Femur (tissue), 1 donor: Measurements from ENCODE around the gene CNTFR.
"Not testable (repeated sequence)": the region's sequence is repeated elsewhere in the genome, so short reads cannot be mapped to it uniquely, and the experiment has no call there.

ENCODE experiments used
- DNase-seq: peaks from one replicate; pipeline ENCODE4 v3.0.0-alpha.2; 2017

CNTFR gene

DNA sequence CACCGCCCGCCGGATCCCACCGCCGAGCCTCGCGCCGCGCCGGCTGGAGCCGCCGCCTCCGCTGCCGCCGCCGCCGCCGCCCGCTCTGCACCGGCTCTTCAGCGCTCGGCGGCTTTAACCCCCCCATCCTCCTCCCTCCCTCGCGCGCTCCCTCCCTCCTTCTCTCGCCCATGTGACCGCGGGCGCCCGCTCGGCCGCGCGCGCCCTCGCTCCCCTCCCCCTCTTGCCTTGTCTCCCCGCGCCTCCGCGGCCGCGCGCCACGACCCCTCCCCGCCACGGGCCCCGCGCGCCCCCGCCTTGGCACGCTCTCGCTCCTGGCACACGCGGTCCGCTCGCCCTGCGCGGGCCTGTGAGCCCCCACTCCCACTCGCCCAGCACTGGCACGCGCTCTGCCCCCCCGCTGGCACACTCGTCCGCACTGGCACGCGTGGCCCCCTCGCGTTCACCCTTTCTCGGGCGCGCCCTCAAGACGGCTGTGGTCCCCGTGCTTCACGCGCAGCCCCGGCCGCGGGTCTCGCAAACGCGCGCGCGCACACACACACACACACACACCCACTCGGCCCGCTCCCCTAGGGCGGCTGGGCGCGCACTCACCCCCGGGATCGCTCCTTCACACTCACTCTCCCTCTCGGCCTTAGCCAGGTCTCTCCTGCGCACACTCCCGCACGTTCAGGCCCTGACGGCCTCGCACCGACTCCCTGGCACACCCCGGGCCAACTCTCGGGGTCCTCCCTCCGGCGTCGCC, at the start of gene CNTFR:
Gene CNTFR, minus strand, starts transcription at position 89 of the 745 bp plus-strand sequence. CDS start 20,743 bp downstream, outside the sequence.
- DNase-seq, result peak; percentile 76

- not testable (repeated sequence) for DNase-seq
Observed at GRCh38 chr9:34639322-34639721, 49.8 kb upstream of the CNTFR start.

GRCh38 chr9:34638138-34638445, 48.6 kb upstream of the CNTFR start:
- no peak for DNase-seq

- peak; percentile 95 for DNase-seq
Observed at GRCh38 chr9:34637356-34638137, 48.0 kb upstream of the CNTFR start, which contains the start of gene SIGMAR1. Gene SIGMAR1, minus strand, starts transcription at chr9:34637787. Its CDS starts 90 bp downstream, at chr9:34637697.

- no peak for DNase-seq
Observed at GRCh38 chr9:34636791-34637355, 47.3 kb upstream of the CNTFR start.

- no peak for DNase-seq
Observed at GRCh38 chr9:34635556-34635955, 46.0 kb upstream of the CNTFR start.

DNA sequence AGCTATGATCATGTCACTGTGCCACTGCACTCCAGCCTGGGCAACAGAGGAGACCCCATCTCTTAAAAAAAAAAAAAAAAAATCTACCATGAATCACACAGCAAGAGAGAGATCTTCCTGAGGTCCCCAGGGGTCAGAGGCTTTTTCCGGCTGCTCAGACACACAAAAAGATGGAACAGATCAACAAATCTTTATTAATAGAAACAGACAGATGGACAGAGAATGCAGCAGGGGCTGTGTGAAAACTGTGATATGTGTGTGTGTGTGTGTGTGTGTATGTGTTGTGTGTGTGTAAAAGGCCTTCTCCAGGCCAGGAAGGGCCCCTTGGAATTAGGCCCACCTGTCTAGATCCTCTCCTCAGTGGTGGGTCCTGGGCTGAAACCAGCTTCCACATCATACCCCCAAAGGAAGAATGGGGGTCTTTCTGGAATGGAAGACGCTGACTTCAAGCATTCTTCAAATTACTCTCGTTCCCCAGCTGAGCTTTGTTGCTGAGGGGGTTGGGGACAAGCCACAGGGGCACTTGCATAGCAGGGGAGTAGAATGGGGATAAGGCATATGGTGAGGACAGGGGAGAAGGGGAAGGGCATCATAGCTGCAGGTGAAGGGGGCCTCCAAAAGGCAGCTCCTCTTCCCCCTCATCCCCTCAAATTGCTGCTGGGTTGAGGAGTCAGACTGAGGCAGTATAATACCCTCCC, 45.2 kb upstream of the CNTFR start:
- DNase-seq, result no peak

- DNase-seq, result peak; percentile 79
Observed at GRCh38 chr9:34633851-34634550, 44.5 kb upstream of the CNTFR start.

GRCh38 chr9:34633166-34633565, 43.6 kb upstream of the CNTFR start:
- no peak for DNase-seq

GRCh38 chr9:34630402-34631154, 41.1 kb upstream of the CNTFR start:
- no peak for DNase-seq

GRCh38 chr9:34629491-34629808, 39.9 kb upstream of the CNTFR start:
- no peak for DNase-seq

DNA sequence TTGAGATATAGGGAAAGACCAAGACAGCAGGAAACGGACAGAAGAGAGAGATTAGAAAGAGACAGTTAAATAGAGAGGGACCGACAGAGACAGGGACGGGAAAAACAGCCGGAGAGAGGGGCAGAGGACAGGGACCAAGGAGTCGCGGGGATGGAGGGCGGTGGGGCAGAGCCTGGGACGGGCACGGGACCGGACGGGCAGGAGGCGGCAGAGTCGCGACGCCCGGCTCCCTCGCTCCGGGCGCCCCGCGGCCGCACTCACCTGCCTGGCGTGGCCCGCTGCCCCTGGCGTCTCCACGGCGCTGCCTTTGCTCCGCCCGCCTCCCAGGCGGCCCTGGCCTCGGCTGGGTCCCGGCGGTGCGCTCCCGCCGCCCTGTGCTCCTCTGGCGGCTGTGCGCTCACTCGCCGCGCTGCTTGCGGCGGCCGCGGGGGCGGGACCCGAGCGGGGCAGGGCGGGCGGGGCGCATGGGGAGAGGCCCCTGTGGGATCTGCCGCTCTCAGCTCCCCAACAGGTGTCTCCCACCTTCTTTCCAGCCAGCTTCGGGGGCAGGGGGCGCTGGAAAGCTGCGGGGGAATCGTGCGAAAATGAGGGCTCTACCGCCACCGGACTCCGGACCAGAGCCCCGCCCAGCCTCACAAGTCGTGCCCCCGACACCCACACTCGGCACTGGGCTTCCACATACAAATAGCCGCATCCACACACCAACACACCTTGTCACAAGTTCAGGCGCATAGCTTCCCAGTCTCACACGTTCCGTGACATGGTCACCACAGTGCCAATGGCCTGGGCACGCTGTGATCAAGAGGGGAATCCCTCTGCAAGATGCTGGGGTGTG, 39.3 kb upstream of the CNTFR start, which contains the start of gene ARID3C:
Gene ARID3C, minus strand, starts transcription at position 411 of the 835 bp plus-strand sequence. CDS start 1,052 bp downstream, outside the sequence.
- no peak for DNase-seq

DNA sequence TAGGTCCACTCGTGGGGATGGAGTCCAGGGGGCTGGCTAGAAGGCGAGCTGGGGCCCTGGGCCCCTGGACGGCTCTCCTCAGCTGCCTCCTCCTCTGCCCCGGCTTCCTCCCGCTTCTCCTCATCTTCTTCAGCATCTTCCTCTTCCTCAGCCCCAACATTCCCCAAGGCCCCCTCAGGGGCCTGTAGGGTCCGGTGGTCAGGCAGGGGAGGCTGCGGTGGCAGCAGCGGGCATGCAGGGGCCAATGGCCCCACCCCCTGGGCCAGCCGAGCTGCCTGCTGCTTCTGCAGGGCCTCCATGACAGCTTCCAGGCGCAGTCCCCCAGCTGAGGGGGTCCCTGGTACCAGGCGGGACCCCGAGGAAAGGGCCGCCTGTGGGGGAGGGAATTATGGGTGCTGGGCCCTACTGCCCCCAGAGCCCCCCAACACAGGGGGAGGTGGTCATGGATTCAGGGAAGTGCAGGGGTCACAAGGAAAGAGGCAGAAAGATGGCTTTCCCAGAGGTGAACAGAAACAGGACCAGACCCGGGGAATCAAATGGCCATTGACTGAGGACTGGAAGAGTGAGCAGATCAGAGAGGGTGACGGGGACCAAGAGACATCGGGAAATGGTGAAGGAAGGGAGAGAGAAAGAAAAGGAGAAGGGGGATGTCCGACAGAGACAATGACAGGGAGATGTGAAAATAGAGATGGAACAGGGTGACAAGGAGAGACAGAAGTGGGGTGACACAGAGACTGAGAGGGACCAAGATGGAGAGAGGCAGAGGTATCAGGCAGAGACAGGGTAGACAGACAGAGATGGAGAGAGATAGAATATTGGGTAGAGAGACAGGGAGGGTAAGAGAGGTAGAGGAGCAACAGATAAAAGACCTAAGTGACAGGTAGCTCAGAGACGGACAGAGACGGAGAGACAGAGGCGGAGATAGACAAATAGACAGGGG, 38.5 kb upstream of the CNTFR start:
- no peak for DNase-seq

- DNase-seq, result no peak
Observed at GRCh38 chr9:34625186-34625486, 35.6 kb upstream of the CNTFR start.

DNA sequence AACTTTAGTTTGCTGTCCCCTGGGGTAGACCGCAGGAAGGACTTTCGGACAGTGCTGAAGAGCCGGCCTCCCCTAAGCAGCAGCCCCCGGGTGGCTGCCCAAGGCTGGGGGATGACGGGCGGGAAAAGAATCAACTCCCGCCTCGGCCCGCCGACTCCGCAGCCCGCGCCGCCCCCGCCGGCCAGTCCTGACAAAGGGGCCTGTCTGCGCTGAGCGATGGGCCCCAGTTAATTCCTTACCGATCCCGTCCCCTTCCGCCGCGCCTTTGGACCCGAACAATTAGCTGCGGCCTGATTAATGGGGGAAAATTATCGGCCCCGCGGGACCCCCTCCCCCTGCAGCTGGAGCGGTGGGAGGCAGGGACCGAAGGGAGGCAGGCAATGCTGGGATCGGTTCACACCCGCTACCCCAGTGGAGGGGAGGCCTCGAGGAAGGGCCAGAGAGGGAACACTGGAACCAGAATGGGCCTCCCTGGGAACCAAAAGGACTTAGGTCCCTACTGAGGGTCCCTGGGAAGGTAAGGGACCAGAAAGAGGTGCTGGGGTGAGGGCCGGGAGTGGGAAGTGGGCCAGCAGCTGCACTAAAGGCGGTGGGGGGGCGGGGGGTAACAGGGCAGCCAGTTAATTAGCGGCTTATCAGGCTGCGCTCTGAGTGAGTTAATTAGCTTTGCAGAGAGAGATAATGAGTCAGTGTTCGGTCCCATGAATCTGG, 35.1 kb upstream of the CNTFR start:
- no peak for DNase-seq

- no peak for DNase-seq
Observed at GRCh38 chr9:34623374-34624235, 34.1 kb upstream of the CNTFR start.

DNA sequence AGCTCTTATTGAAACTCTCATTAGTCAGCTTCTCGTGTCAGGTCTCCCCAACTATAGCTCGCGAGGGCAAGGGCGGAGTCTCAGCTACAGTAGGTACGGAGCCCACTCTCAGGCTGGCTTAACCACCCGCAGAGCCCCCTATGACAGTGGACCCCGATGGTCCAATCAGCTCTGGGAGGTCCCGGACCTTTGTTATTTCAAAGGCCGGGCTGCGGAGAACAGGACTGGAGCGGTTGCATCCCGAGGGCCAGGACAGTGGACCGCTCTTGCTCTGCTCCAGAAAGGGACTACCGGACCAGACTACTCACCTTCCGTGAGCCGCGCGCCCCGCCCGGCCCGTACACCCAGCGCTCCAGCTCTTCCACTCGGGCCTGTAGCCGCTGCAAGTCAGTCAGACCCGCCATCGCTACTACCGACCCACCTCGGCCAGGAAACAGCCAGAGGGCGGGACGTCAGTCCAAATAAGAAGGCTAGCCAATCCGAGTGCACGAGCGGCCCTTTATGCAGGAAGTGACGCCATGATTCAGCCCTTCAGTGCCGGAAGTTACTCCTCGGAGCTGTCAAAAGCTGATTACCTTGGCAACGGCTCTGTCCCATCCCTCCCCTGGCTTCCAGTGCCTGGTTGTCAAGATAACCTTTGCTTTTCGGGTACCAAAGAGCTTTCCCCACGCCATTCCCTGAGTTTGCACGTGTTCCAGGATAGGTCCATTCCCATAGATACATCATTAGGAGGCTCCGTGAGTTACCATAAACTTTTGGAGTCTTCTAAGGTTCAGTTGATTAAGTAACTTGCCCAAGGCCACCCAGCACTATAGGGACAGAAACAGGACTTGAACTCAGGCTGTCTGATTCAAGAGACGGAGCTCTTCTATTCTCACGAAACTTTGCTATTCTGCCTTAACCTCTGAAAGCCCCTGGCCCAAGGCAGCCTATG, 30.8 kb upstream of the CNTFR start, which contains the start of gene DCTN3:
Gene DCTN3, minus strand, starts transcription at position 435 of the 934 bp plus-strand sequence. Its CDS starts 31 bp downstream, at position 404.
- DNase-seq, result peak; percentile 97
